HEK293T (cell line): ENCODE results near the gene SLC17A3.

Experiments used
- ARNT ChIP-seq: fragments of 450-650 bp; IDR thresholded peaks from 2 replicates; pipeline ENCODE4 v1.6.1; 2017; ENCODE audit warnings: mild to moderate bottlenecking
- ELF4 ChIP-seq: fragments of 450-650 bp; IDR thresholded peaks from 2 replicates; pipeline ENCODE4 v1.6.1; 2017; ENCODE audit warnings: antibody characterized with exemption
- FOXM1 ChIP-seq: fragments of 450-650 bp; IDR thresholded peaks from 2 replicates; pipeline ENCODE4 v1.6.1; 2017; ENCODE audit warnings: mild to moderate bottlenecking, borderline replicate concordance
- HDGF ChIP-seq: fragments of 450-650 bp; IDR thresholded peaks from 2 replicates; pipeline ENCODE4 v1.6.1; 2017; ENCODE audit warnings: antibody characterized with exemption, borderline replicate concordance
- LEF1 ChIP-seq: fragments of 450-650 bp; IDR thresholded peaks from 2 replicates; pipeline ENCODE4 v1.6.1; 2017; ENCODE audit warnings: mild to moderate bottlenecking, borderline replicate concordance
- SP1 ChIP-seq: fragments of 450-650 bp; IDR thresholded peaks from 2 replicates; pipeline ENCODE4 v1.6.1; 2017
- ZNF384 ChIP-seq: fragments of 450-650 bp; IDR thresholded peaks from 2 replicates; pipeline ENCODE4 v1.6.1; 2016
- TF ChIP-seq, protein P1 (sequence below): fragments of 450-650 bp; IDR thresholded peaks from 2 replicates; pipeline ENCODE4 v1.6.1; 2016

DNA sequence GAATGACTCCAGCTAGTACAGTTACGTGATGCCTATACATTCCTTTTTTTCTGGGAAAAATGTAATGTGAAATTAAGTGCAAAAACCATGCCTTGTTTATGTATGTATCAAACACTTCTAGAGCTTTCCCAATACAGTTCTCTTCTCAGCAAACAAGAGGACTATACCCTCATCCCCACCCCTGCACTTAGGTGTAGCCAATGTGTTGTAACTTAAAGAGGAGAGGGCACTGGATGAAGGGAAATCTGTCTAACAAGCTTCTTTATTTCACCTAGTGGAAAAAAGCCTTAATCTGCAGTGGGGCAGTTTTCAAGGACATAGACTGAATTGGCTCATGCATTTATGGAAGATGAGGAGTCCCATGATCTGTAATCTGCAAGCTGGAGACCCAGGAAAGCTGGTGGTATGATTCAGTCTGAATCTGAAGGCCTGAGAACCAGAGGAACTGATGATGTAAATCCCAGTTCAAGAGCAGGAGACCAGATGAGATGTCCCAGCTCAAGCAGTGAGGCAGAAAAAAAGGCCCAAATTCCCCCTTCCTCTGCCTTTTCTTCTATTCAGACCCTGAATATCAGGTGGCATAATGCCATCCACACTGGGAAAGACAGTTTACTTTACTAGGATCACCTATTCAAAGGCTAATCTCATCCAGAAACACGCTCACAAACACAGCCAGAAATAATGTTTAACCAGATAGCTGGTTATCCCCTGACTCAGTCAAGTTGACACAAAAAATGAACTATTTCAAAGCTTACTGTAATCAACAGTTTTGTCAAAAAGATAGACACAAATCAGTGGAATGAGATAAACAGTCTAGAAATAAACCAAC is 25.8 kb upstream of the SLC17A3 start:
- TF ChIP-seq ELF4, result no peak
- no peak for TF ChIP-seq ZNF384
- no peak for TF ChIP-seq SP1
- no peak for TF ChIP-seq HDGF
- TF ChIP-seq, protein P1, sequence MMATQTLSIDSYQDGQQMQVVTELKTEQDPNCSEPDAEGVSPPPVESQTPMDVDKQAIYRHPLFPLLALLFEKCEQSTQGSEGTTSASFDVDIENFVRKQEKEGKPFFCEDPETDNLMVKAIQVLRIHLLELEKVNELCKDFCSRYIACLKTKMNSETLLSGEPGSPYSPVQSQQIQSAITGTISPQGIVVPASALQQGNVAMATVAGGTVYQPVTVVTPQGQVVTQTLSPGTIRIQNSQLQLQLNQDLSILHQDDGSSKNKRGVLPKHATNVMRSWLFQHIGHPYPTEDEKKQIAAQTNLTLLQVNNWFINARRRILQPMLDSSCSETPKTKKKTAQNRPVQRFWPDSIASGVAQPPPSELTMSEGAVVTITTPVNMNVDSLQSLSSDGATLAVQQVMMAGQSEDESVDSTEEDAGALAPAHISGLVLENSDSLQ, result no peak
- no peak for TF ChIP-seq ARNT
- TF ChIP-seq FOXM1, result no peak
- no peak for TF ChIP-seq LEF1
